ENCODE data around the gene PABPC1L.

Gene PABPC1L

GRCh38 chr20:44979090-44979621, 69.3 kb downstream of the PABPC1L start:
- Histone ChIP-seq H3K36me3 (replicated peaks) (peaks cover 43% of the 10 kb centered on the region), H3K4me1 (no peaks in the 10 kb centered on the region)

GRCh38 chr20:44981736-44982406, 72.0 kb downstream of the PABPC1L start:
- in situ Hi-C loops (cut with MboI; ENCODE audit: low sequenced_read_pairs): no loop called here
- H3K4me1 ChIP-seq: no peaks in the 10 kb centered on the region
- no peaks in the 10 kb centered on the region for H3K27me3 ChIP-seq (ENCODE audit: low read depth)
- peaks cover 41% of the 10 kb centered on the region for H3K36me3 ChIP-seq (replicated peaks)
- no peak overlapping the region for H3K4me3 ChIP-seq
- DNase-seq (ENCODE audit: low spot score in 2 of 2): no peak
- no peaks in the 10 kb centered on the region for H3K9me3 ChIP-seq

More at GRCh38 chr20:44979090-44979621, 69.3 kb downstream of the PABPC1L start:
- no peaks in the 10 kb centered on the region for H3K9me3 ChIP-seq
- DNase-seq (ENCODE audit: low spot score in 2 of 2): no peak
- H3K4me3 ChIP-seq: no peak overlapping the region
- H3K27me3 ChIP-seq (ENCODE audit: low read depth): no peaks in the 10 kb centered on the region
- in situ Hi-C loops (cut with MboI; ENCODE audit: low sequenced_read_pairs): no loop called here

- H3K36me3 ChIP-seq (replicated peaks): peaks cover 48% of the 10 kb centered on the region
- in situ Hi-C loops (cut with MboI; ENCODE audit: low sequenced_read_pairs): no loop called here
These were observed 73.3 kb downstream of the PABPC1L start for GRCh38 chr20:44983093-44983674.

GRCh38 chr20:44988631-44989171, 78.8 kb downstream of the PABPC1L start:
- in situ Hi-C loops (cut with MboI; ENCODE audit: low sequenced_read_pairs): no loop called here
- Histone ChIP-seq H3K4me3 (no peak overlapping the region), H3K27me3 (ENCODE audit: low read depth) (no peaks in the 10 kb centered on the region), H3K4me1 (no peaks in the 10 kb centered on the region), H3K36me3 (replicated peaks) (peaks cover 27% of the 10 kb centered on the region), H3K9me3 (no peaks in the 10 kb centered on the region)
- no peak for DNase-seq (ENCODE audit: low spot score in 2 of 2)

More at GRCh38 chr20:44983093-44983674, 73.3 kb downstream of the PABPC1L start:
- Histone ChIP-seq H3K4me3 (no peak overlapping the region), H3K4me1 (no peaks in the 10 kb centered on the region), H3K9me3 (no peaks in the 10 kb centered on the region), H3K27me3 (ENCODE audit: low read depth) (no peaks in the 10 kb centered on the region)
- no peak for DNase-seq (ENCODE audit: low spot score in 2 of 2)

Measured in HAP-1 (cell line).